GM19025 (cell line): ENCODE data around the gene C6orf58.
"Not testable (repeated sequence)": the region's sequence is repeated elsewhere in the genome, so short reads cannot be mapped to it uniquely, and the experiment has no call there.

Source experiments
- ATAC-seq: cut with Tn5 transposase; IDR thresholded peaks from one replicate; pipeline ENCODE4 v1.9.1; 2021; ENCODE audit warnings: mild to moderate bottlenecking, low read depth, moderate library complexity; ENCODE audit not compliant: unreplicated experiment

C6orf58 gene

DNA sequence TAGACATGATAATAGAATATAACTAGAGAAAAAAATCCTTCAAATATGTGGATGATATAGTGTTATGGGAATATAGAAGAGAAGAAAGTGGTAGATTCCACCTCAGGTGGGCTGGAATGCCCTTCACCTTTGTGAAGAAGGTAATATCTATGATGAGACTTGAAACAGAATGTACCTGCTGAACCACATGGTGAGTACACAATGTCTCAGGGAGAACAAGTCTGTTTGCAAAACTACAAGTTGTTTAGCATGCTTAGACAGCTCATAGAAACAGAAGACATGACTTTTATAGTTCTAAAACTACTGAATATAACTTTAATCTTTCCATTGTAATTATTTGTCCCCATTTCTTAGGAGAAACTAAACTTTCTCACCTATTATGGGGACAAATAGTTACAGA, 12.2 kb downstream of the C6orf58 start:
- no peak for ATAC-seq

GRCh38 chr6:127590344-127590743, 13.4 kb downstream of the C6orf58 start:
- no peak for ATAC-seq

- ATAC-seq: no peak
Observed at GRCh38 chr6:127592964-127593363, 16.0 kb downstream of the C6orf58 start.

DNA sequence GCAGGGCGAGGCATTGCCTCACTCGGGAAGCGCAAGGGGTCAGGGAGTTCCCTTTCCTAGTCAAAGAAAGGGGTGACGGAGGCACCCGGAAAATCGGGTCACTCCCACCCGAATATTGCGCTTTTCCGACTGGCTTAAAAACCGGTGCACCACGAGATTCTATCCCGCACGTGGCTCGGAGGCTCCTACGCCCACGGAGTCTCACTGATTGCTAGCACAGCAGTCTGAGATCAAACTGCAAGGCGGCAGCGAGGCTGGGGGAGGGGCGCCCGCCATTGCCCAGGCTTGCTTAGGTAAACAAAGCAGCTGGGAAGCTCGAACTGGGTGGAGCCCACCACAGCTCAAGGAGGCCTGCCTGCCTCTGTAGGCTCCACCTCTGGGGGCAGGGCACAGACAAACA, 16.5 kb downstream of the C6orf58 start:
- not testable (repeated sequence) for ATAC-seq

- ATAC-seq: no peak
Observed at GRCh38 chr6:127606131-127606562, 29.2 kb downstream of the C6orf58 start.

DNA sequence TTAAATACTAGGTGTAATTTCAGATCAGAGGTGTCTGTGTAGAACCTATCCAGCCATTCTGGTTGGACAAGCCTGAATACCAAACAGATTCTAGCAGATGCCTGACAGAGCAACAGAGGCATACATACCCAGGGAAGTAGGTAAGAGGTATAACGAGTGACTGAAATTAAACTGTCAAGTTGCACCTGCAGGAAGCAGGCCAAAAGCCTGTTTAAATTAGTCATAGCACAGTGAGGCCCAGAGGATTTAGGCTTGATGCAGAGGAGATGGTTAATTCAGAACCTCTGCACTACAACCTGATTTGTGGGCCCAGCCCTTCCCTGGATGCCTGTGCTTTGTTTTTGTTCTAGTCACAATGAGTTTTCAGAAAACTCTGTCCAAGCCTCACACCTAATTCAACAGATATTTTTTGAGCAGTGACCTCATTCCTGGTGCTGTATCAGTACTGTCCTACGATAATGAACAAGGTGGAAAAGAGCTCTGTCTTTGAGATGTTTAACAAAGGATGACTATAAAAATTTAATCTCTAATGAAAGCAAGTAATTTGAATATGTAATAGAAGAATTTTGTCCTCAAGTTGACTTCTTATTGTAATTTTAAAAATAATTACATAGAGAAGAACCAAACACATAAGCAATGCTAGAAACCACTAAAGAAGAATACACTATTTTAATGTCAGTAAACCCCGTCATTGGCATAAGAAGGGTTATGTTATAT, 31.7 kb downstream of the C6orf58 start:
- no peak for ATAC-seq

DNA sequence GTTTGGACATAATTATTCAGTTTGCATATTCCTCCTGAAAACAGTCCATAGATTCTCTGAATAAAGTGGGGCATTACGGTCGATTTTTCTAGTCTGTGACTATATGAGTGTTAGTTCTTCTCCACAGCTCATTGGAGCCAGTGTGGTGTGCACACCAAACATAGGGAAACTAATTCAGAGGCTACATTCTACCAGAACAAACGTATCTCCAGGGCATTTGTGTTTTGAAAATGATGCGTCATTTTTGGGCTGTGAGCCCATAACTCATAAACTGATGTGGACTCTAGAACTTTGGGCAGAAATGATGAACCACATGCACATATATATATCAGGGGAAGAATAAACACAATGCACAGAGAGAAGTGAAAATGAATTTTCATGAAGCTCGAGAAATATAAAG, 41.8 kb downstream of the C6orf58 start:
- ATAC-seq: no peak

GRCh38 chr6:127630800-127631199, 53.8 kb downstream of the C6orf58 start:
- no peak for ATAC-seq

DNA sequence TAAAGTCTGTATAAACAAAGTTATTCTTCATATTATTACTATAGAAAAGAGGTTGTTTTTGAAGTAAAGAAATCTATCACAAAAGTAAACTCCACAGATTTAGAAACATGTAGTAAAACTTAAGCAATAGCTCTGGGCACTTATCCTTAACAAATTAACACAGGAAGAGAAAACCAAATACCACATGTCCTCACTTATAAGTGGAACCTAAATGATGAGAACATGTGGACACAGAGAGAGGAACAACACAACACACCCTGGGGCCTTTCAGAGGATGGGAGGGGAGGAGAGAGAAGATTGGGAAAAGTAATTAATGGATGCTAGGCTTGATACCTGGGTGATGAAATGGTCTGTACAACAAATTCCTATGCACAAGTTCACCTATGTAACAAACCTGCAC, 57.2 kb downstream of the C6orf58 start:
- ATAC-seq: no peak

GRCh38 chr6:127635091-127635490, 58.1 kb downstream of the C6orf58 start:
- ATAC-seq: no peak

- ATAC-seq: no peak
Observed at GRCh38 chr6:127637830-127638409, 60.9 kb downstream of the C6orf58 start.
